ENCODE data around the gene ANKRD33B. TPM values are rescaled to one million over a fixed set of nuclear protein-coding genes. Genes with fewer than 3 reads are reported as not detected.

ANKRD33B gene
- total and polyA plus RNA-seq, 9 of the 15 experiments (the other 6 are each of a cell fraction or from before 2014, with no cell fraction given), result 0.10 to 1.7 (median 0.40) TPM

- peak; percentile 99 for TF ChIP-seq JUND (IDR thresholded peaks at IDR 0.05; ENCODE audit: borderline replicate concordance, low read depth, low read length)
- TF ChIP-seq JUND (tag; IDR thresholded peaks at IDR 0.05; ENCODE audit: borderline replicate concordance, low read depth, low read length), result peak; percentile 99
- peak; percentile 50 to 94 for TF ChIP-seq FOXK2 (conservative IDR thresholded peaks at IDR 0.05 in 1 of 2, IDR thresholded peaks at IDR 0.05 in 1 of 2; ENCODE audit: low read depth in 2 of 2)
- peak; percentile 79 to 96; a peak in 3 of 4 replicates for TF ChIP-seq RCOR1 (IDR thresholded peaks at IDR 0.05; ENCODE audit: borderline replicate concordance in 1 of 2, low read depth in 2 of 2, low read length in 2 of 2)
- peak; percentile 97 for TF ChIP-seq SMARCE1 (IDR thresholded peaks at IDR 0.05)
- TF ChIP-seq ZNF583 (CRISPR knock-in tag; IDR thresholded peaks at IDR 0.05), result no peak
- TF ChIP-seq NRF1 (conservative IDR thresholded peaks at IDR 0.05 in 1 of 2, IDR thresholded peaks at IDR 0.05 in 1 of 2), result peak; percentile 77 to 79
- TF ChIP-seq TEAD4 (IDR thresholded peaks at IDR 0.05; ENCODE audit: low read length), result peak; percentile 92
- no peak for TF ChIP-seq TEAD4 (CRISPR knock-in tag; IDR thresholded peaks at IDR 0.05; ENCODE audit: borderline replicate concordance)
- TF ChIP-seq TCF15 (CRISPR knock-in tag; IDR thresholded peaks at IDR 0.05), result no peak
- TF ChIP-seq CBFA2T3 (IDR thresholded peaks at IDR 0.05), result peak; percentile 95
- TF ChIP-seq TARDBP (IDR thresholded peaks at IDR 0.05), result peak; percentile 68; the same call in 1 of the 2 replicates
- no peak for TF ChIP-seq CLOCK (CRISPR knock-in tag; IDR thresholded peaks at IDR 0.05; ENCODE audit: borderline replicate concordance)
- peak; percentile 81 for TF ChIP-seq ZEB2 (IDR thresholded peaks at IDR 0.05)
- no peak for TF ChIP-seq ZKSCAN3 (CRISPR knock-in tag; IDR thresholded peaks at IDR 0.05)
- peak; percentile 46; the same call in 1 of the 2 replicates for TF ChIP-seq ZNF584 (CRISPR knock-in tag; IDR thresholded peaks at IDR 0.05; ENCODE audit: low read depth)
- TF ChIP-seq, protein P1, sequence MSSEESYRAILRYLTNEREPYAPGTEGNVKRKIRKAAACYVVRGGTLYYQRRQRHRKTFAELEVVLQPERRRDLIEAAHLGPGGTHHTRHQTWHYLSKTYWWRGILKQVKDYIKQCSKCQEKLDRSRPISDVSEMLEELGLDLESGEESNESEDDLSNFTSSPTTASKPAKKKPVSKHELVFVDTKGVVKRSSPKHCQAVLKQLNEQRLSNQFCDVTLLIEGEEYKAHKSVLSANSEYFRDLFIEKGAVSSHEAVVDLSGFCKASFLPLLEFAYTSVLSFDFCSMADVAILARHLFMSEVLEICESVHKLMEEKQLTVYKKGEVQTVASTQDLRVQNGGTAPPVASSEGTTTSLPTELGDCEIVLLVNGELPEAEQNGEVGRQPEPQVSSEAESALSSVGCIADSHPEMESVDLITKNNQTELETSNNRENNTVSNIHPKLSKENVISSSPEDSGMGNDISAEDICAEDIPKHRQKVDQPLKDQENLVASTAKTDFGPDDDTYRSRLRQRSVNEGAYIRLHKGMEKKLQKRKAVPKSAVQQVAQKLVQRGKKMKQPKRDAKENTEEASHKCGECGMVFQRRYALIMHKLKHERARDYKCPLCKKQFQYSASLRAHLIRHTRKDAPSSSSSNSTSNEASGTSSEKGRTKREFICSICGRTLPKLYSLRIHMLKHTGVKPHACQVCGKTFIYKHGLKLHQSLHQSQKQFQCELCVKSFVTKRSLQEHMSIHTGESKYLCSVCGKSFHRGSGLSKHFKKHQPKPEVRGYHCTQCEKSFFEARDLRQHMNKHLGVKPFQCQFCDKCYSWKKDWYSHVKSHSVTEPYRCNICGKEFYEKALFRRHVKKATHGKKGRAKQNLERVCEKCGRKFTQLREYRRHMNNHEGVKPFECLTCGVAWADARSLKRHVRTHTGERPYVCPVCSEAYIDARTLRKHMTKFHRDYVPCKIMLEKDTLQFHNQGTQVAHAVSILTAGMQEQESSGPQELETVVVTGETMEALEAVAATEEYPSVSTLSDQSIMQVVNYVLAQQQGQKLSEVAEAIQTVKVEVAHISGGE (CRISPR knock-in tag; IDR thresholded peaks at IDR 0.05), result peak in 1 of 3 experiments; percentile 72; a peak in 2 of 6 replicates
- no peak for TF ChIP-seq PYGO2 (tag; IDR thresholded peaks at IDR 0.05)
- peak; percentile 42 for TF ChIP-seq TAF1 (IDR thresholded peaks at IDR 0.05; ENCODE audit: control insufficient read depth, extremely low read depth, insufficient read depth, low read length, severe bottlenecking)
- TF ChIP-seq NONO (IDR thresholded peaks at IDR 0.05; ENCODE audit: low read depth in 2 of 2, low read length in 1 of 2), result peak in 1 of 2 experiments; percentile 40; a peak in 1 of 4 replicates
- TF ChIP-seq ZC3H11A (IDR thresholded peaks at IDR 0.05; ENCODE audit: low read depth, low read length), result no peak
- TF ChIP-seq ATF7 (IDR thresholded peaks at IDR 0.05), result peak; percentile 88
Observed at GRCh38 chr5:10702911-10703491, 139.1 kb downstream of the ANKRD33B start (continued).

Data from K562 (cell line).